OCI-LY1 (cell line): Measurements from ENCODE around the gene ZNF396.

ENCODE experiments used
- EZH2 ChIP-seq: fragments of 200-600 bp; sonication (generic), shearing (Covaris generic); IDR thresholded peaks from 2 replicates; pipeline ENCODE4 v1.8.0; 2017; ENCODE audit warnings: borderline replicate concordance, mixed run types, mild to moderate bottlenecking, antibody characterized with exemption, low read length, moderate library complexity, mixed read lengths
- TF ChIP-seq, protein P1 (sequence below): fragments of 200-600 bp; sonication (generic), shearing (Covaris generic); IDR thresholded peaks from 2 replicates; pipeline ENCODE4 v1.5.1; 2017; ENCODE audit warnings: mild to moderate bottlenecking, antibody characterized with exemption, low read length, moderate library complexity, mixed read lengths

GRCh38 chr18:35415511-35416073 lies 38.5 kb upstream of the ZNF396 start:
- TF ChIP-seq, protein P1, sequence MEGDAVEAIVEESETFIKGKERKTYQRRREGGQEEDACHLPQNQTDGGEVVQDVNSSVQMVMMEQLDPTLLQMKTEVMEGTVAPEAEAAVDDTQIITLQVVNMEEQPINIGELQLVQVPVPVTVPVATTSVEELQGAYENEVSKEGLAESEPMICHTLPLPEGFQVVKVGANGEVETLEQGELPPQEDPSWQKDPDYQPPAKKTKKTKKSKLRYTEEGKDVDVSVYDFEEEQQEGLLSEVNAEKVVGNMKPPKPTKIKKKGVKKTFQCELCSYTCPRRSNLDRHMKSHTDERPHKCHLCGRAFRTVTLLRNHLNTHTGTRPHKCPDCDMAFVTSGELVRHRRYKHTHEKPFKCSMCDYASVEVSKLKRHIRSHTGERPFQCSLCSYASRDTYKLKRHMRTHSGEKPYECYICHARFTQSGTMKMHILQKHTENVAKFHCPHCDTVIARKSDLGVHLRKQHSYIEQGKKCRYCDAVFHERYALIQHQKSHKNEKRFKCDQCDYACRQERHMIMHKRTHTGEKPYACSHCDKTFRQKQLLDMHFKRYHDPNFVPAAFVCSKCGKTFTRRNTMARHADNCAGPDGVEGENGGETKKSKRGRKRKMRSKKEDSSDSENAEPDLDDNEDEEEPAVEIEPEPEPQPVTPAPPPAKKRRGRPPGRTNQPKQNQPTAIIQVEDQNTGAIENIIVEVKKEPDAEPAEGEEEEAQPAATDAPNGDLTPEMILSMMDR: no peak
- TF ChIP-seq EZH2: no peak
